ENCODE measurements around the gene RTF1.

DNA sequence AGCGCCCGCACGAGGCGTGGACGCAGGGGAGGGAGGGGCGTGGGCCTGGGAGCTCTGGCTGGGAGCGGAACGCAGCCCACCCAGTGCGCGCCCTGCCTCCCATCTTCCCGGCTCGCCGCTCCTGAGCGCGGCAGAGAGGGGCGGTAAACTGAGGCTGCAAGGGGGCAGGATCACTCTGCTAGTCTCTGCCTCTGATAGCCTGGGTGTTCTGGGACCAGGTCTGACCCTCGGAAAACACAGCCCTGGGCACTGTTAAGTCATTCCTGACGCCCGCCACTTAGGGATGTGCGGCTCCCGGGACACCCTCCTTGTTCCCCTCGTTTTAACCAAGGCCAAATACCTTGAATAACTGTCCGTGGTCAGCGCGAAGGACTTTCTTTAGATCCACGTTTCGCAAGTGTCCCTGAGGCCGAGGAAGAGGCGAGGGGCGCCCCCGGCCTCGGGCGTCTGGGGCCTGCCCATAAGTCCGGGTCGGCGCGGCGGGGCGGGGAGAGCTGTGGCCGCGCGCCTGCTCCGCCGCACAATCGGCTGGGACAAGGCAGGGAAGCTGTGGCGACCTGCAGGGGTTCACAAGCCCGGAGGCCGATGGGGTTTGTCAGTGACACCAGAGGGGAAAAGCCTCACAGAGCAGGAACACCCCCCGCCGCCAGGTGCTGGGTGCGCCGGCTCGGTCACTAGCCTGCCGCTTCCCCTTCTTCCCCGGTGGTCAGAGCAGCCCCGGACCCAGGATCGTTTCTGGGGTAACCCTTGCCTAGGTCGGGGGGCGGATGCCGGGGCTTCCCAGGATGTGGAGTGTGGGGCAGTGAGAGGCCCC lies 78.2 kb downstream of the RTF1 start:
- TF ChIP-seq FOXP2 (optimal IDR thresholded peaks at IDR 0.05; ENCODE audit: control extremely low read depth, extremely low read length, insufficient read depth) (no peak), EZH2 (IDR thresholded peaks at IDR 0.05) (no peak), POLR2AphosphoS5 (IDR thresholded peaks at IDR 0.05; ENCODE audit: borderline replicate concordance, low read depth, low read length) (no peak)

Data from SK-N-MC (cell line).